Ishikawa (cell line): ENCODE measurements around the gene BANP.

ENCODE experiments used
- CEBPB ChIP-seq: IDR thresholded peaks from 2 replicates; pipeline ENCODE4 v1.6.1; 2012
- EGR1 ChIP-seq: IDR thresholded peaks from 2 replicates; pipeline ENCODE4 v1.6.1; 2012
- EP300 ChIP-seq: IDR thresholded peaks from 2 replicates; pipeline ENCODE4 v1.6.1; 2012; ENCODE audit warnings: borderline replicate concordance
- TAF1 ChIP-seq: IDR thresholded peaks from 2 replicates; pipeline ENCODE4 v1.6.1; 2012; ENCODE audit warnings: low read depth, mild to moderate bottlenecking
- TEAD4 ChIP-seq: IDR thresholded peaks from 2 replicates; pipeline ENCODE4 v1.6.1; 2012
- YY1 ChIP-seq: IDR thresholded peaks from 2 replicates; pipeline ENCODE4 v1.6.1; 2012; ENCODE audit warnings: low read depth
- ZBTB7A ChIP-seq: IDR thresholded peaks from 2 replicates; pipeline ENCODE4 v1.6.1; 2012; ENCODE audit warnings: low read depth

- TF ChIP-seq EGR1 (no peak), EP300 (no peak), TAF1 (no peak), ZBTB7A (no peak), YY1 (no peak), CEBPB (no peak), TEAD4 (no peak)
Observed at GRCh38 chr16:87938412-87938949, 12.8 kb upstream of the BANP start.
